GM12801 (cell line): ENCODE data around the gene VIPR1.

Source experiments
- TF ChIP-seq, protein P1 (sequence below): IDR thresholded peaks from one replicate; pipeline ENCODE4 v1.5.1; 2011; ENCODE audit warnings: control low read depth; ENCODE audit not compliant: insufficient read length; ENCODE audit errors: extremely low read depth

The VIPR1 gene

DNA sequence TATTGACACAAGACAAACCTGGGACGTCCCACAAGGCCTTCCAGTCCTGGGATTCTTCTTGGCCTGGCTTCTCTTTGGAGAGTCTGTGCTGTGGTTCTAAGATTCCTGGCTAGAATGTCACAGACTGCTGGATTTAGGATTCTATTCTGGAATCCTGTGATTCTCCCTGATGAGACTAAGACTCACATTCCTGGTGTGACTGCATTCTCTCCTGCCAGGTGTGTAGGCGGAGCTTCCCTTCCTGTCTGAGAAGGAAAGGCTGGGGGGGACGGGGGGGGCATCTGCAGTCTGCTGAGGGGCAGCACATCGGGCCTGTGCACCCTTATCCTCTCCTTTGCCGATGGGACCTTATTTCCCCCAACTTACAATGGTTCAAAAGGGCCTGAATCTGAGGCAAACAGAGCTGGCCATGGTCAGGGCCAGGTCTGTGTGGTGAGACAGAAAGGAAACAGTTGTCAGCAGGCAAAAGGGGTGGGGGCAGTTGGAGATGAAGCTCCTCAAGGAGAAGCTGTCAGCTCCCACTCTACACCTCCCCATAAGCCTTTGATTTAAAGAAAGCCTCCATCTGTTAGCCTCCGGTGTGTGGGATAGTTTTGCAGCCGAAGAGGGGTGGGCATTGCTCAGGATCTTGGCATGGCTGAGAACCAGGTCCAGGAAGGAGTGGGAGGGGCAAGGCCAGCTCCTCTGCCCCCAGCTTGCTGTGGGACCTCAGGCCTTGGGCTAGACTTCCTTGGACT is 30.9 kb downstream of the VIPR1 start:
- TF ChIP-seq, protein P1, sequence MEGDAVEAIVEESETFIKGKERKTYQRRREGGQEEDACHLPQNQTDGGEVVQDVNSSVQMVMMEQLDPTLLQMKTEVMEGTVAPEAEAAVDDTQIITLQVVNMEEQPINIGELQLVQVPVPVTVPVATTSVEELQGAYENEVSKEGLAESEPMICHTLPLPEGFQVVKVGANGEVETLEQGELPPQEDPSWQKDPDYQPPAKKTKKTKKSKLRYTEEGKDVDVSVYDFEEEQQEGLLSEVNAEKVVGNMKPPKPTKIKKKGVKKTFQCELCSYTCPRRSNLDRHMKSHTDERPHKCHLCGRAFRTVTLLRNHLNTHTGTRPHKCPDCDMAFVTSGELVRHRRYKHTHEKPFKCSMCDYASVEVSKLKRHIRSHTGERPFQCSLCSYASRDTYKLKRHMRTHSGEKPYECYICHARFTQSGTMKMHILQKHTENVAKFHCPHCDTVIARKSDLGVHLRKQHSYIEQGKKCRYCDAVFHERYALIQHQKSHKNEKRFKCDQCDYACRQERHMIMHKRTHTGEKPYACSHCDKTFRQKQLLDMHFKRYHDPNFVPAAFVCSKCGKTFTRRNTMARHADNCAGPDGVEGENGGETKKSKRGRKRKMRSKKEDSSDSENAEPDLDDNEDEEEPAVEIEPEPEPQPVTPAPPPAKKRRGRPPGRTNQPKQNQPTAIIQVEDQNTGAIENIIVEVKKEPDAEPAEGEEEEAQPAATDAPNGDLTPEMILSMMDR, result no peak

DNA sequence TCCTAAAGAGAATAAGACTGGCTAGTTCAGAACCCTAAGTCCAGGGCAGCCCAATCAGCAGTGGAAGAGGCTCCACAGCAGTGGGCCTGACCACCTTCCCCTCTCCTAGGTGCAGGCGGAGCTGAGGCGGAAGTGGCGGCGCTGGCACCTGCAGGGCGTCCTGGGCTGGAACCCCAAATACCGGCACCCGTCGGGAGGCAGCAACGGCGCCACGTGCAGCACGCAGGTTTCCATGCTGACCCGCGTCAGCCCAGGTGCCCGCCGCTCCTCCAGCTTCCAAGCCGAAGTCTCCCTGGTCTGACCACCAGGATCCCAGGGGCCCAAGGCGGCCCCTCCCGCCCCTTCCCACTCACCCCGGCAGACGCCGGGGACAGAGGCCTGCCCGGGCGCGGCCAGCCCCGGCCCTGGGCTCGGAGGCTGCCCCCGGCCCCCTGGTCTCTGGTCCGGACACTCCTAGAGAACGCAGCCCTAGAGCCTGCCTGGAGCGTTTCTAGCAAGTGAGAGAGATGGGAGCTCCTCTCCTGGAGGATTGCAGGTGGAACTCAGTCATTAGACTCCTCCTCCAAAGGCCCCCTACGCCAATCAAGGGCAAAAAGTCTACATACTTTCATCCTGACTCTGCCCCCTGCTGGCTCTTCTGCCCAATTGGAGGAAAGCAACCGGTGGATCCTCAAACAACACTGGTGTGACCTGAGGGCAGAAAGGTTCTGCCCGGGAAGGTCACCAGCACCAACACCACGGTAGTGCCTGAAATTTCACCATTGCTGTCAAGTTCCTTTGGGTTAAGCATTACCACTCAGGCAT is 33.7 kb downstream of the VIPR1 start:
- TF ChIP-seq, protein P1, result no peak

GRCh38 chr3:42537350-42537749 is 34.9 kb downstream of the VIPR1 start:
- TF ChIP-seq, protein P1, result no peak

- TF ChIP-seq, protein P1, result no peak
These were observed 37.6 kb downstream of the VIPR1 start for GRCh38 chr3:42539871-42540714.

DNA sequence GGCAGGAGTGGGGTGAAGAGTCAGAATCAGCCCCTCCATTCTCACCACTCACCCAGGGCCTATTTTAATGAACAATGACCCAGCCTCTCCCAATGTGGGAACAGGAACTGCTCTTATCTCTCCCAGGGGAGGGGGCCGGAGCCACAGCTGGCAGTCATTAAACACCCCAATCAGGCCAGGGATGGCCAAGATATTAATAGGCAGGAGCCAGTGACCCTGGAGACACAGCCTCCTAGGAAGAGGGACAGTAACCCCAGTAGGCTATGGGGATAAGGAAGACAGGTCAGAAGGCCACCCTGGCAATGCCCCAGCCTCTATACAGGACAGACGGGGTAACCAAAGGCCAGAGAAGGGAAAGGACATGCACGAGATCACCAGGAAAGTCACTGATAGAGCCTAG is 38.6 kb downstream of the VIPR1 start:
- TF ChIP-seq, protein P1, result no peak

- TF ChIP-seq, protein P1, result no peak
These were observed 42.2 kb downstream of the VIPR1 start for GRCh38 chr3:42544492-42545283.
